Psoas muscle (tissue), 8 donors: ENCODE measurements around the gene NCDN. TPM values are rescaled to one million over a fixed set of nuclear protein-coding genes. Genes with fewer than 3 reads are reported as not detected.
A peak's percentile ranks its signal among the peaks of the same experiment; 100 is the strongest.

Source experiments
- ATAC-seq, 4 donors: fragments of 200-7000 bp; cut with Tn5 transposase; one replicate each; pipeline ENCODE4 v1.9.1; 2020; ENCODE audit warnings: moderate library complexity in 3 of 4, mild to moderate bottlenecking in 2 of 4
- DNase-seq, 2 donors: peaks; one replicate each; pipeline ENCODE4 v3.0.0-alpha.2; 2020
- H3K27ac ChIP-seq: fragments of 200-600 bp; one replicate; pipeline ENCODE4 v1.8.0; 2022
- H3K27me3 ChIP-seq, 3 donors: fragments of 200-600 bp in 1 of 3; one replicate each; pipeline versions ENCODE4 v1.6.1 to v1.8.0; 2013 to 2022; ENCODE audit warnings: low read length in 2 of 3, mild to moderate bottlenecking in 2 of 3, moderate library complexity in 1 of 3; ENCODE audit not compliant: insufficient read depth in 3 of 3
- H3K36me3 ChIP-seq, 2 donors: fragments of 200-600 bp in 1 of 2; one replicate each; pipeline versions ENCODE4 v1.6.1 to v1.8.0; 2013 to 2022; ENCODE audit warnings: low read depth in 1 of 2, mild to moderate bottlenecking in 1 of 2, moderate library complexity in 1 of 2; ENCODE audit not compliant: insufficient read depth in 1 of 2
- H3K4me1 ChIP-seq: fragments of 200-600 bp; one replicate; pipeline ENCODE4 v1.8.0; 2022
- H3K4me3 ChIP-seq: fragments of 200-600 bp; one replicate; pipeline ENCODE4 v1.8.0; 2022; ENCODE audit warnings: mild to moderate bottlenecking
- H3K9me3 ChIP-seq: fragments of 200-600 bp; one replicate; pipeline ENCODE4 v1.8.0; 2022
- WGBS, 3 donors: extraction: QIAGEN DNeasy Blood & Tissue Kit; methylation state at CpG; one replicate each; pipeline versions ENCODE4 v1.1.6 to v1.1.7; 2013; 5-methylcytosine and 5-hydroxymethylcytosine counted together
- intact Hi-C, 2 donors: fragments of 100-400 bp; cut with DNase I; formaldehyde crosslinking; loops; one replicate each; pipeline versions ENCODE4 v1.11.0 to v1.14.2; 2022
- polyA plus RNA-seq, 3 donors: library from polyadenylated mRNA; stranded (reverse); fragments of 200-250 nt; gene quantifications; one replicate each; pipeline ENCODE4 v1.2.3, GENCODE V29; 2013
- total RNA-seq, 4 donors: library from RNA; stranded (reverse); fragmentation: NEBNext Ultra II Directional in 2 of 4; extraction: Animal tissue kit (Norgen Biotek cat#: 25700) in 2 of 4; gene quantifications; one replicate each; pipeline versions ENCODE4 v1.2.1 to v1.2.4, GENCODE V29; 2021 to 2023
- TF ChIP-seq, protein P1 (sequence below): fragments of 200-600 bp; IDR thresholded peaks from one replicate; pipeline ENCODE4 v1.8.0; 2022; ENCODE audit warnings: antibody characterized with exemption
- donor health status: healthy with polysubstance abuse.
- donor health status: DM: no; HTN: no; CAD: no; lungs with moderate emphysema.
- donor health status: Bipolar disorder and iron deficiency.
- donor health status: healthy.
- donor health status: DM: yes; HTN: yes; CAD: no.
- donor health status: DM: no; HTN: no; CAD: no.
- donor health status: DM: no; HTN: no; CAD: no.
- donor health status: DM: yes; HTN: yes; CAD: no.

NCDN gene
- total and polyA plus RNA-seq, 7 donors = 6.8 to 23.1 (median 13.9) TPM

DNA sequence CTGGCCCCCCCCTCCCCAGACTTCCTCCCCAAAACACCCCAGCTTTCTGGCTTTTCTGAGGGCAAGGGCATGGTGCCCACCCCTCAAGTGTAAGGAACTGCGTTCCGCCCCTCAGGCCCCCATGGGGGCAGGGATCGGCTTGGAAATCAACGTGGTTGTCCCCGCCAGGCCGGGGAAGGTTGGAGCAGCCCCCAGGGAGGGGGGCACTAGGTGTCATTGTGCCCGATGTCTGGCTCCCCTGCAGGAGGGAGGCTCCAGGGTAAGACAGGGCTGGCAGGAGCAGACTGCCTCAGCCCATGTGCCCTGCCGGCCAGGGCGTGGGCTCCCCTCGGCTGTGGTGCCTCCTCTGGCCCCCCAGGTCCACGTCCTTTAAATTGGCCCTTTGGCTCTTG is 8.1 kb downstream of the NCDN start:
- peaks cover 0 to 11% (median 0%) of the 10 kb centered on the region in 3 donors for H3K27me3 ChIP-seq
- no peak overlapping the region for H3K27ac ChIP-seq
- DNase-seq (peak in 1 of 2 donors; percentile 46), ATAC-seq (no peak)
- no peak overlapping the region for H3K4me3 ChIP-seq
- 92 to 94% (median 92%) methylated on average over 11 of the region's 11 CpGs for WGBS, 3 donors
- intact Hi-C loops = loop anchor here (2.0 to 10.0 kb wide), 3 partner anchors 115 to 371 kb away; partner anchors contain the start of gene SFPQ (in 1 of the 2)
- H3K9me3 ChIP-seq = no peaks in the 10 kb centered on the region
- peaks cover 0 to 40% of the 10 kb centered on the region in 2 donors for H3K36me3 ChIP-seq
- TF ChIP-seq, protein P1, sequence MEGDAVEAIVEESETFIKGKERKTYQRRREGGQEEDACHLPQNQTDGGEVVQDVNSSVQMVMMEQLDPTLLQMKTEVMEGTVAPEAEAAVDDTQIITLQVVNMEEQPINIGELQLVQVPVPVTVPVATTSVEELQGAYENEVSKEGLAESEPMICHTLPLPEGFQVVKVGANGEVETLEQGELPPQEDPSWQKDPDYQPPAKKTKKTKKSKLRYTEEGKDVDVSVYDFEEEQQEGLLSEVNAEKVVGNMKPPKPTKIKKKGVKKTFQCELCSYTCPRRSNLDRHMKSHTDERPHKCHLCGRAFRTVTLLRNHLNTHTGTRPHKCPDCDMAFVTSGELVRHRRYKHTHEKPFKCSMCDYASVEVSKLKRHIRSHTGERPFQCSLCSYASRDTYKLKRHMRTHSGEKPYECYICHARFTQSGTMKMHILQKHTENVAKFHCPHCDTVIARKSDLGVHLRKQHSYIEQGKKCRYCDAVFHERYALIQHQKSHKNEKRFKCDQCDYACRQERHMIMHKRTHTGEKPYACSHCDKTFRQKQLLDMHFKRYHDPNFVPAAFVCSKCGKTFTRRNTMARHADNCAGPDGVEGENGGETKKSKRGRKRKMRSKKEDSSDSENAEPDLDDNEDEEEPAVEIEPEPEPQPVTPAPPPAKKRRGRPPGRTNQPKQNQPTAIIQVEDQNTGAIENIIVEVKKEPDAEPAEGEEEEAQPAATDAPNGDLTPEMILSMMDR = no peak
- H3K4me1 ChIP-seq = peaks cover 12% of the 10 kb centered on the region

DNA sequence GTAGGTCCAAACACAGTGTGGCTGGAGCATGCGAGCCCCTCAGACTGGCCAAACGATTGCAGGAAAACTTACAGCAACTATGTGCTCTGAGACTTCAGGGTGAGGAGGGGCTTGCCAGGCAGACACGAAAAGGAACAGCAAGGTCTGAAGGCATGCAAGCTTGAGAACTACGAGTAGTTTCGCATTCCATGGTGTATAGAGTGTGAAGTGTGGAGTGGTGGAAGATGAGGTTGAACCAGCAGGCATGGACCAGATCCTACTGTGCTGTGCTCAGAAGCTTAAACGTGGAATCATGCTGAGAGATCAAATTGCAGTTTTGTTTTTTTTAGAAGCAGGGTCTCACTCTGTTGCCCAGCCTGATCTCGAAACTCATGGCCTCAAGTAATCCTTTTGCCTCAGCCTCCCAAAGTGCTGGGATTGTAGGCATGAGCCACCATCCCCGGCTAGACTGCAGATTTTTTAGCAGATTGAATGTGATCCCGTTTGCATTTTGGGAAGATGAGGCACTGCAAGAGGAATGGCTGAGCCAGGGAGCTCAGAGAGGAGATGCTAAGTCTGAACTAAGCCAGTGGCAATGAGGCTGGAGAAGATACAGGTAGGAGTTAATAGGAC is 10.5 kb downstream of the NCDN start:
- TF ChIP-seq, protein P1 = no peak
- Histone ChIP-seq H3K27me3 (peaks cover 0 to 33% (median 5%) of the 10 kb centered on the region in 3 donors), H3K9me3 (no peaks in the 10 kb centered on the region), H3K4me1 (peaks cover under 1% of the 10 kb centered on the region), H3K36me3 (peaks cover 0 to 25% of the 10 kb centered on the region in 2 donors), H3K4me3 (no peak overlapping the region), H3K27ac (no peak overlapping the region)
- DNase-seq (no peak), ATAC-seq (no peak)
- 52 to 61% (median 52%) methylated on average over 9 of the region's 9 CpGs for WGBS, 3 donors
- intact Hi-C loops = loop anchor here (1.0 to 10.0 kb wide), 3 partner anchors 207 to 373 kb away; partner anchors contain the start of gene SFPQ (in 1 of the 2)

DNA sequence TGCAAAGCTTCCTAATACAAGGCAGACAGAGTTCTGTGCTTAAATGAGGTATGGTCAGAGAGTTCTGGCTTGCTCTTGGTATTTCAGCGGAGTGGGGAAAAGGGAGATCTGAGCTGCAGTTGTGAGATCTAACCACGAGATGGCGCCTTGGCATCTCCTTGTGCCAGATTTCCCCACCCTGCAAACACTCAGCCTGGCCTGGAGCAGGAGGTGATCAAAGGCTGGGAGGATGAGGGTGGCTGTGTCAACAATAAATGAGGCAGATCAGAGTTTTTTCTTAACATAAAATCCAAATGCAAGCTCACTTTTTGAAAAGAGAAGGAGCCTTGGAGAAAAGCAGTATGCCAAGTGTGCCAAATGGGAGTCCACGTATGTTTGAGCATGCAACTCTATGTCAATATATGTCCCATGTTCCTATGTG is 11.4 kb downstream of the NCDN start:
- intact Hi-C loops = loop anchor here (1.0 to 10.0 kb wide), 4 partner anchors 158 to 374 kb away; partner anchors contain the start of gene SFPQ (in 1 of the 2)
- TF ChIP-seq, protein P1 = peak; percentile 82
- peaks cover 7% of the 10 kb centered on the region for H3K4me1 ChIP-seq
- 14 to 25% (median 19%) methylated on average over 4 of the region's 4 CpGs for WGBS, 3 donors
- H3K4me3 ChIP-seq = no peak overlapping the region
- H3K9me3 ChIP-seq = no peaks in the 10 kb centered on the region
- ATAC-seq (peak; percentile 65 to 82 (median 72)), DNase-seq (peak in 1 of 2 donors; percentile 70)
- H3K27ac ChIP-seq = no peak overlapping the region
- H3K36me3 ChIP-seq = peaks cover 0 to 18% of the 10 kb centered on the region in 2 donors
- peaks cover 0 to 42% (median 14%) of the 10 kb centered on the region in 3 donors for H3K27me3 ChIP-seq

DNA sequence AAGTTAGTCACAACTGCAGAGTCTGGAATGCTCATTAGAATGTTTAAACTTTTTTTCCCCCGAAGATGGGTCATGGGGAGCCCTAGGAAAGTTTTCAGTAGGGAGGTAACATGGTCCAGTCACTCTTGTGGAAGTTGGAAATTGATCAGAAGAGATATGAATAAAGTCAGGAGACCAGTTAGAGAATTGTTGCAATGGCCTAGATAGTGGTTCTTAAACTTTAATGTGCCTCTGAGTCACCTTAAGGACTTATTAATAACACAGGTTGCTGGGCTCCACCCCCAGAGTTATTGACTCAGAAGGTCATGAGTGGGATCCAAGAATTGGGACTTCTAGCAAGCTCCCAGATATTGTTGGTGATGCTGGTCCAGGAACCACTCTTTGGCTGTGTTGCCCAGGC is 12.3 kb downstream of the NCDN start:
- no peak for DNase-seq
- no peak for ATAC-seq
- WGBS, 3 donors = 85 to 92% (median 86%) methylated on average over 1 of the region's 1 CpG
- peaks cover 7% of the 10 kb centered on the region for H3K4me1 ChIP-seq
- no peak overlapping the region for H3K27ac ChIP-seq
- H3K9me3 ChIP-seq = no peaks in the 10 kb centered on the region
- intact Hi-C loops = loop anchor here (1.0 to 10.0 kb wide), 3 partner anchors 157 to 375 kb away; partner anchors contain the start of gene SFPQ (in 1 of the 2)
- peaks cover 0 to 11% of the 10 kb centered on the region in 2 donors for H3K36me3 ChIP-seq
- no peak overlapping the region for H3K4me3 ChIP-seq
- peaks cover 0 to 52% (median 21%) of the 10 kb centered on the region in 3 donors for H3K27me3 ChIP-seq
- TF ChIP-seq, protein P1 = no peak
